Central memory CD8-positive, alpha-beta T cell (primary cell): ENCODE results near the gene MIOX.

Experiments used
- ATAC-seq: fragments of 150-1000 bp; cut with Tn5 transposase; replicated peaks from 2 replicates; pipeline ENCODE4 v1.10.0; 2022; ENCODE audit warnings: mild to moderate bottlenecking, moderate FRiP score, moderate number of reproducible peaks; ENCODE audit not compliant: poor library complexity, severe bottlenecking; ENCODE audit errors: extremely low read depth
- DNase-seq, 2 donors: peaks; one replicate each; pipeline ENCODE4 v3.0.0; 2021; ENCODE audit warnings: low spot score in 2 of 2
- H3K27ac Mint-ChIP-seq: one replicate; pipeline ENCODE4 v1.8.0; 2022; ENCODE audit warnings: low read depth, mild to moderate bottlenecking, moderate library complexity, mixed read lengths
- H3K27me3 Mint-ChIP-seq: one replicate; pipeline ENCODE4 v1.8.0; 2022; ENCODE audit warnings: mixed read lengths
- H3K36me3 Mint-ChIP-seq: one replicate; pipeline ENCODE4 v1.8.0; 2022; ENCODE audit warnings: mild to moderate bottlenecking, moderate library complexity, mixed read lengths; ENCODE audit not compliant: insufficient read depth
- H3K4me1 Mint-ChIP-seq: one replicate; pipeline ENCODE4 v1.8.0; 2022; ENCODE audit warnings: mixed read lengths
- H3K4me3 Mint-ChIP-seq: one replicate; pipeline ENCODE4 v1.8.0; 2022; ENCODE audit warnings: mild to moderate bottlenecking, moderate library complexity, mixed read lengths
- H3K9me3 Mint-ChIP-seq: one replicate; pipeline ENCODE4 v1.8.0; 2022; ENCODE audit warnings: mixed read lengths

Gene MIOX

DNA sequence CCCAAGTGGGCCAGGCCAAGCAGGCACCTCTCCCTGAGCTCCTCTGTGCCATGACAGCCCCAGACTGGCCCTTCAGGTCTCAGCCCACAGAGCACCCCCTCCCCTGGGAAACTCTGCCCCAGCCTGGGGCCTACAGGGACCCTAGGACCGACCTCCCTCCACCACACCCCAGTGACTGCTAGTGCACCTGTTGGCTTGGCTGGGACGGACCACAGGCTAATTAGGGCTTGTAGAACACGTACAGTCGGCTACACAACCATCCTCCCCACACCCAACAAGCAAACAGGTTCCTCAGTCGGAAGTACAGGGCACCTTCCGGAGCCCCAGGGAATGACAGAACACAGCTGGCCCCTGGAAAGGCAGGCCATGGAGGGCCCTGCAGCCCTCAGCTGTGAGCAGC is 16.2 kb upstream of the MIOX start:
- H3K36me3 Mint-ChIP-seq, result peaks cover 32% of the 10 kb centered on the region
- ATAC-seq (no peak), DNase-seq (no peak)
- H3K4me3 Mint-ChIP-seq, result peak overlapping the region; percentile 72
- no peaks in the 10 kb centered on the region for H3K9me3 Mint-ChIP-seq
- no peaks in the 10 kb centered on the region for H3K27me3 Mint-ChIP-seq
- H3K27ac Mint-ChIP-seq, result peak overlapping the region; percentile 92
- peaks cover 74% of the 10 kb centered on the region for H3K4me1 Mint-ChIP-seq

- H3K27ac Mint-ChIP-seq, result peak overlapping the region; percentile 92
- no peaks in the 10 kb centered on the region for H3K9me3 Mint-ChIP-seq
- no peak for ATAC-seq
- peaks cover 30% of the 10 kb centered on the region for H3K36me3 Mint-ChIP-seq
- no peak for DNase-seq
- H3K27me3 Mint-ChIP-seq, result no peaks in the 10 kb centered on the region
- H3K4me1 Mint-ChIP-seq, result peaks cover 72% of the 10 kb centered on the region
- H3K4me3 Mint-ChIP-seq, result peak overlapping the region; percentile 72
Observed at GRCh38 chr22:50471197-50471847, 15.3 kb upstream of the MIOX start.

- Mint-ChIP-seq H3K9me3 (no peaks in the 10 kb centered on the region), H3K4me1 (peaks cover 66% of the 10 kb centered on the region), H3K27me3 (no peaks in the 10 kb centered on the region), H3K4me3 (peak overlapping the region; percentile 91), H3K36me3 (peaks cover 26% of the 10 kb centered on the region), H3K27ac (peak overlapping the region; percentile 88)
- ATAC-seq, result no peak
- no peak for DNase-seq
Observed at GRCh38 chr22:50471962-50472361, 14.7 kb upstream of the MIOX start.

- Mint-ChIP-seq H3K4me1 (peaks cover 65% of the 10 kb centered on the region), H3K27me3 (no peaks in the 10 kb centered on the region), H3K36me3 (peaks cover 24% of the 10 kb centered on the region), H3K9me3 (no peaks in the 10 kb centered on the region), H3K4me3 (peak overlapping the region; percentile 91), H3K27ac (peak overlapping the region; percentile 88)
- DNase-seq (peak in 1 of 2 donors; percentile 32), ATAC-seq (no peak)
Observed at GRCh38 chr22:50473088-50473487, 13.6 kb upstream of the MIOX start.

DNA sequence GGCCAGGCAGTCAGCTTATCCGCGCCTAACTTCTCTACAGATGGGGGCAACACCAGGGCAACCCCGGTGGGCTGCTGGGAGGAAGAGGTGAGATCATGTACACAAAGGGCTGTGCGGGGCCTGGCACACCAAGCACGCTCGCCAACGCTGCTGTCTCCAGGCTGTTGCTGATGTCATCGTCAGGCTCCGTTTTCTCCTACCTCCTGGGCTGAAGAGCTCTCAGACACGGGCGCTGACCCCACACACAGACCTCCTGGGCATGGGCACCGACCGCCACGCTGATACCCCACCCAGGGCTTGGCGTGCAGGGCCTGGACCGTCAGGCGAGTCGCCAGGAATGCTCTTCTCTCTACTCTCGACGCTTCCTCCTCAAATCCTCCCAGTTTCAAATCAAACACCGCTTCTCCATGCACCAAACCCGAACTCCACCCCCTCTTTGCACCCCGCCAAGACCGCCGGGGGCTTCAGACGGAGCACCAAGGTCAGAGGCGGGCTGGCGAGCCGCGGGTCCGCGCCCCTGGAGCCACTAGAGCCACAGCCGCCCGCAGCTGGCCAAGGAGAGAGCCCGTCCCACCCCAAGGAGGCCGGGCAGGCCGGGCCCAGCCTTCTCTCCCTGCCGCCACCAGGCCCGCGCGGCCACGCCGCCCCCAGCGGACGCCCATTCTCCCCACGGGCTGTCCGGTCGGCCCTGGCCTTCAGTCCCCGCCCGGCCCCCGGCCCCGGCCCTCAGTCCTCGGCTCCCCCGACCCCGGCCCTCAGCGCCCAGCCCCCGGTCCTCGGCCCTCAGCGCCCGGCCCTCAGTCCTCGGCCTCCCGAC is 12.6 kb upstream of the MIOX start:
- Mint-ChIP-seq H3K9me3 (no peaks in the 10 kb centered on the region), H3K27me3 (no peaks in the 10 kb centered on the region), H3K4me1 (peaks cover 57% of the 10 kb centered on the region), H3K36me3 (peaks cover 22% of the 10 kb centered on the region), H3K27ac (peak overlapping the region; percentile 88), H3K4me3 (peak overlapping the region; percentile 91)
- no peak for ATAC-seq
- no peak for DNase-seq

DNA sequence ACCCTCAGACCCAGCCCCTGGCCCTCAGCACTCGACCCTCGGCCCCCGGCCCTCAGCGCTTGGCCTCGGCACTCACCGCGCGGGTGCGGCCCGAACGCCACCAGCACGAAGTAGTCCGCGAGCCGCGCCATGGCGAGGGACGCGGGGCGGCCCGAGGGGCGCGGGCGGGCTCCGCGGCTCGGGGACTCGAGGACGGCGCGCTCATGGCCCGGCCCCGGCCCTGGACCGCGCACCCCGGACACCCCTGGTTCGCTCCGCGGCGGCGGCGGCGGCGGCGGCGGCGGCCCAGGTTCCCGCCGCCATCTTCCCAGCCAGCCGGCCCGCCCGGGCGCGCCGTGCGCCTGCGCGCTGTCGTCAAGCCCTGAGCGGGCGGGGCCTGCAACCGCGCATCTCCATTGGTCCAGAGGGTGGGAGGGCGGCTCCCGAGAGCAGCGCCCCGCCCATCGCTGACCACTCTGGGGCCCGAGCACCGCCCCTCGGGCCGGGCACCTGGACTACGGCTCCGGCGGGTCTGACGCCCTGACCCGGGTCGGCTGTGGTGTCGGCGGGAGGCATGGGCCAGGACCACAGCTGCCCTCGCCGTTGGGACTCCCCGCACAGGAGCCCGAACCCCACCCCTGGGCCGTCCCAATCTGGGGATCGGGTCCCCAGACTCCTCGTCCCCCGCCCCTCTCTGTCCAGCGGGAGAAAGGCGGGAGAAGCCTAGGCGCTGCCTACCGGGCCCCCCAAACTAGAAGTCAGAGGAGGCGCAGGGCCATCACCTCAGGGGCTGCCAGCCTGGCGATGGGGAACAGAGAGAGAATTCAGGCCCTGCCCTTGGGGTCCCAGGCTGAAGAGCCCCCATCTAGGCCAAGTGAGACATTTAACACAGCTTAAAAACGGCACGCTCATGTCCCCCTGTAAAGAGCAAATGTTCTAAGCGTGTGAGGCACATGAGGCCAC is 11.7 kb upstream of the MIOX start, which contains the start of gene SBF1:
Gene SBF1, minus strand, starts transcription at position 326 of the 942 bp plus-strand sequence. Its CDS starts 195 bp downstream, at position 131.
- Mint-ChIP-seq H3K9me3 (no peaks in the 10 kb centered on the region), H3K4me3 (peak within 1 kb of the TSS; percentile 91), H3K4me1 (peaks cover 48% of the 10 kb centered on the region), H3K27me3 (no peaks in the 10 kb centered on the region), H3K36me3 (peaks cover 16% of the 10 kb centered on the region), H3K27ac (peak within 1 kb of the TSS; percentile 88)
- DNase-seq (peak; percentile 76 to 77), ATAC-seq (peak; percentile 55)

- peak overlapping the region; percentile 68 for H3K4me3 Mint-ChIP-seq
- H3K36me3 Mint-ChIP-seq, result peaks cover 12% of the 10 kb centered on the region
- no peaks in the 10 kb centered on the region for H3K27me3 Mint-ChIP-seq
- ATAC-seq (no peak), DNase-seq (no peak)
- H3K4me1 Mint-ChIP-seq, result peaks cover 41% of the 10 kb centered on the region
- peak overlapping the region; percentile 41 for H3K27ac Mint-ChIP-seq
- no peaks in the 10 kb centered on the region for H3K9me3 Mint-ChIP-seq
Observed at GRCh38 chr22:50475652-50476002, 11.0 kb upstream of the MIOX start.

GRCh38 chr22:50476868-50477267 is 9.8 kb upstream of the MIOX start:
- no peak for ATAC-seq
- Mint-ChIP-seq H3K9me3 (no peaks in the 10 kb centered on the region), H3K36me3 (peaks cover 10% of the 10 kb centered on the region)

DNA sequence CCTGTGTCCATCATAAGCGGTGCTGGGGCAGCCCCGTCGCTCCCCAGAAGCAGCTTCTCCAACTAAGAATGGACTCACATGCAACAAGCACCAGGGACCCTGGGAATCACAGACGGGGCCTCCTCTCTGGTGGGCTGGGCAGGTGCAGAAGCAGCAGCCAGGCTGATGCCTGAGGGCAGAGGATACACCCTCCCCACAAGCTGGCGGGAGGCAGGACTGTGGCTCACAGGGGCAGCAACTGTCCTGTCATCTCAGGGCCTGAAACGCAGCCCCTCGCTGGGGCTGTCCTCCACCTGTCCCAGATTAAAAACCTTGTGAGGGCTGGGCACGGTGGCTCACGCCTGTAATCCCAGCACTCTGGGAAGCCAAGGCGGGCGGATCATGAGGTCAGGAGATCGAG is 8.7 kb upstream of the MIOX start:
- peaks cover 20% of the 10 kb centered on the region for H3K4me1 Mint-ChIP-seq

More at GRCh38 chr22:50476868-50477267, 9.8 kb upstream of the MIOX start:
- Mint-ChIP-seq H3K27me3 (no peaks in the 10 kb centered on the region), H3K4me1 (peaks cover 31% of the 10 kb centered on the region), H3K27ac (peak overlapping the region; percentile 32), H3K4me3 (peak overlapping the region; percentile 68)
- no peak for DNase-seq

GRCh38 chr22:50479721-50480120 is 6.9 kb upstream of the MIOX start:
- H3K4me1 Mint-ChIP-seq, result peaks cover 6% of the 10 kb centered on the region
- H3K9me3 Mint-ChIP-seq, result no peaks in the 10 kb centered on the region
- H3K36me3 Mint-ChIP-seq, result peaks cover 1% of the 10 kb centered on the region

More for the DNA sequence above, 8.7 kb upstream of the MIOX start:
- H3K36me3 Mint-ChIP-seq, result peaks cover 10% of the 10 kb centered on the region
- peak overlapping the region; percentile 55 for H3K27ac Mint-ChIP-seq
- no peak for ATAC-seq
- no peak for DNase-seq
- H3K9me3 Mint-ChIP-seq, result no peaks in the 10 kb centered on the region
- H3K4me3 Mint-ChIP-seq, result no peak overlapping the region
- no peaks in the 10 kb centered on the region for H3K27me3 Mint-ChIP-seq

GRCh38 chr22:50481045-50481439 is 5.6 kb upstream of the MIOX start:
- H3K4me1 Mint-ChIP-seq, result no peaks in the 10 kb centered on the region

More at GRCh38 chr22:50479721-50480120, 6.9 kb upstream of the MIOX start:
- H3K27ac Mint-ChIP-seq, result no peak overlapping the region
- H3K27me3 Mint-ChIP-seq, result no peaks in the 10 kb centered on the region
- DNase-seq (no peak), ATAC-seq (no peak)
- peak overlapping the region; percentile 71 for H3K4me3 Mint-ChIP-seq

GRCh38 chr22:50481440-50482106 is 5.1 kb upstream of the MIOX start, which contains the start of gene ADM2:
TSS of gene ADM2 (plus strand) at chr22:50481543. CDS start at chr22:50481848, 305 bp downstream.
- DNase-seq, result peak in 1 of 2 donors; percentile 34
- H3K27me3 Mint-ChIP-seq, result peaks cover 12% of the 10 kb centered on the region
- H3K36me3 Mint-ChIP-seq, result peaks cover 1% of the 10 kb centered on the region
- H3K4me3 Mint-ChIP-seq, result peak within 1 kb of the TSS; percentile 71
- ATAC-seq, result peak; percentile 69
- H3K27ac Mint-ChIP-seq, result no peak within 1 kb of the TSS
- H3K4me1 Mint-ChIP-seq, result no peaks in the 10 kb centered on the region
- no peaks in the 10 kb centered on the region for H3K9me3 Mint-ChIP-seq

More at GRCh38 chr22:50481045-50481439, 5.6 kb upstream of the MIOX start:
- H3K9me3 Mint-ChIP-seq, result no peaks in the 10 kb centered on the region
- peaks cover 7% of the 10 kb centered on the region for H3K27me3 Mint-ChIP-seq
- H3K27ac Mint-ChIP-seq, result no peak overlapping the region
- ATAC-seq (no peak), DNase-seq (no peak)
- peak overlapping the region; percentile 71 for H3K4me3 Mint-ChIP-seq
- H3K36me3 Mint-ChIP-seq, result peaks cover 1% of the 10 kb centered on the region
